DMS79 (cell line): ENCODE measurements around the gene ATR.

Experiments used
- DNase-seq: peaks from one replicate; lab custom pipeline; 2025; lab: John Stamatoyannopoulos, UW

The ATR gene

GRCh38 chr3:142523921-142524566, 54.5 kb downstream of the ATR start:
- no peak for DNase-seq

GRCh38 chr3:142509079-142509478, 69.5 kb downstream of the ATR start:
- DNase-seq, result no peak

- DNase-seq, result no peak
Measured at GRCh38 chr3:142507241-142507640, 71.3 kb downstream of the ATR start.

GRCh38 chr3:142502187-142502985, 76.1 kb downstream of the ATR start:
- DNase-seq, result no peak

GRCh38 chr3:142501004-142501926, 77.3 kb downstream of the ATR start:
- no peak for DNase-seq

- DNase-seq, result no peak
Measured at GRCh38 chr3:142500211-142500610, 78.3 kb downstream of the ATR start.

GRCh38 chr3:142498397-142499180, 79.9 kb downstream of the ATR start:
- DNase-seq, result no peak

GRCh38 chr3:142497729-142498128, 80.8 kb downstream of the ATR start:
- DNase-seq, result no peak

- no peak for DNase-seq
Measured at GRCh38 chr3:142495103-142495502, 83.4 kb downstream of the ATR start.

GRCh38 chr3:142492184-142492583, 86.3 kb downstream of the ATR start:
- no peak for DNase-seq

- DNase-seq, result no peak
Measured at GRCh38 chr3:142489572-142490323, 88.8 kb downstream of the ATR start.

- no peak for DNase-seq
Measured at GRCh38 chr3:142484912-142485435, 93.6 kb downstream of the ATR start.

- no peak for DNase-seq
Measured at GRCh38 chr3:142481196-142481595, 97.3 kb downstream of the ATR start.

GRCh38 chr3:142470826-142471225, 107.7 kb downstream of the ATR start:
- no peak for DNase-seq

- no peak for DNase-seq
Measured at GRCh38 chr3:142468456-142468855, 110.1 kb downstream of the ATR start.

GRCh38 chr3:142467768-142468167, 110.8 kb downstream of the ATR start:
- DNase-seq, result no peak

GRCh38 chr3:142460689-142461088, 117.8 kb downstream of the ATR start:
- no peak for DNase-seq

GRCh38 chr3:142459929-142460328, 118.6 kb downstream of the ATR start:
- no peak for DNase-seq

GRCh38 chr3:142459096-142459495, 119.4 kb downstream of the ATR start:
- DNase-seq, result no peak

- no peak for DNase-seq
Measured at GRCh38 chr3:142450881-142451280, 127.7 kb downstream of the ATR start.

- DNase-seq, result no peak
Measured at GRCh38 chr3:142450189-142450588, 128.3 kb downstream of the ATR start.
